ENCODE data around the gene TMTC1. TPM values are rescaled to one million over a fixed set of nuclear protein-coding genes. Genes with fewer than 3 reads are reported as not detected.
A peak's percentile ranks its signal among the peaks of the same experiment; 100 is the strongest.

The TMTC1 gene
- polyA plus RNA-seq, 1 of the 3 experiments (the other 2 are of a cell fraction), result 0.13 TPM

- Histone ChIP-seq H3K9me3 (no peaks in the 10 kb centered on the region), H3F3A (replicated peaks; ENCODE audit: insufficient read depth) (no peaks in the 10 kb centered on the region), H2AFZ (ENCODE audit: low read depth) (no peak overlapping the region), H3K27me3 (ENCODE audit: insufficient read depth) (no peaks in the 10 kb centered on the region), H3K27ac (ENCODE audit: low read depth in 2 of 2, low read length in 1 of 2) (0 out of 4 replicates have a peak overlapping the region, but pooled peaks of 1 of the 2 experiments have one; percentile 8), H3K9ac (no peak overlapping the region), H3K4me1 (ENCODE audit: control insufficient read depth in 1 of 2, insufficient read depth in 2 of 2, low read depth in 1 of 2, low read length in 1 of 2) (peaks cover 0 to 7% of the 10 kb centered on the region in 2 experiments; a peak in 2 of 4 replicates), H3K36me3 (replicated peaks in 1 of 2; ENCODE audit: control insufficient read depth in 1 of 2, insufficient read depth in 2 of 2, low read length in 1 of 2) (no peaks in the 10 kb centered on the region), H3K4me3 (ENCODE audit: low read depth in 2 of 2, low read length in 1 of 2) (no peak overlapping the region), H3K79me2 (ENCODE audit: insufficient read depth) (no peaks in the 10 kb centered on the region), H3K4me2 (no peak overlapping the region), H3K9me2 (0 out of 2 replicates have a peak, but pooled peaks cover 4% of the 10 kb centered on the region), H4K20me1 (ENCODE audit: insufficient read depth) (no peaks in the 10 kb centered on the region)
- ChIA-PET POLR2A (interaction anchor here (1.2 kb wide), 1 partner anchor 57 kb away, joined by 4 read pairs; the partner anchor contains the start of gene TMTC1), CTCF (interaction anchor here (0.9 to 1.1 kb wide), 2 partner anchors 24 to 51 kb away, joined by 3 to 4 read pairs; no protein-coding TSS in a partner anchor)
- 33% methylated on average over 2 of the region's 2 CpGs for WGBS (ENCODE audit: low lambda C conversion rate)
- TF ChIP-seq SMC3 (IDR thresholded peaks at IDR 0.05; ENCODE audit: low read depth, low read length), result no peak
- no peak for TF ChIP-seq USF2 (IDR thresholded peaks at IDR 0.05; ENCODE audit: borderline replicate concordance, low read depth, low read length)
- TF ChIP-seq GABPA (IDR thresholded peaks at IDR 0.05; ENCODE audit: low read depth), result no peak
- TF ChIP-seq PBX3 (IDR thresholded peaks at IDR 0.05), result no peak
- TF ChIP-seq SIN3A (IDR thresholded peaks at IDR 0.05; ENCODE audit: borderline replicate concordance, low read depth, low read length), result no peak
- no peak for TF ChIP-seq REST (IDR thresholded peaks at IDR 0.05; ENCODE audit: low read depth, low read length)
- no peak for TF ChIP-seq FOSL2 (IDR thresholded peaks at IDR 0.05; ENCODE audit: borderline replicate concordance, low read depth)
- no peak for TF ChIP-seq ELF1 (IDR thresholded peaks at IDR 0.05)
- TF ChIP-seq RFX5 (IDR thresholded peaks at IDR 0.05; ENCODE audit: low read length), result no peak
- no peak for TF ChIP-seq ZBTB33 (IDR thresholded peaks at IDR 0.05; ENCODE audit: borderline replicate concordance, low read depth)
- TF ChIP-seq GATA2 (CRISPR knock-in tag; IDR thresholded peaks at IDR 0.05), result no peak
- TF ChIP-seq RCOR1 (IDR thresholded peaks at IDR 0.05; ENCODE audit: low read length), result no peak
- no peak for TF ChIP-seq NFIC (IDR thresholded peaks at IDR 0.05; ENCODE audit: borderline replicate concordance)
- TF ChIP-seq CTCF (IDR thresholded peaks at IDR 0.05), result no peak
- no peak for TF ChIP-seq FOXM1 (IDR thresholded peaks at IDR 0.05; ENCODE audit: low read depth)
- DNase-seq, result no peak
Measured at GRCh38 chr12:29726741-29727348, 56.9 kb downstream of the TMTC1 start.
